SK-N-SH (cell line): Measurements from ENCODE around the gene SH2B2.

Source experiments
- CHD2 ChIP-seq: fragments of 150-350 bp; IDR thresholded peaks from 2 replicates; pipeline ENCODE4 v1.6.1; 2018; ENCODE audit warnings: low read length; ENCODE audit not compliant: partially characterized antibody
- EZH2phosphoT487 ChIP-seq: fragments of 200-600 bp; sonication (generic); IDR thresholded peaks from 2 replicates; pipeline ENCODE4 v1.6.1; 2017; ENCODE audit warnings: low read depth, mixed run types, mild to moderate bottlenecking, antibody characterized with exemption, moderate library complexity, borderline replicate concordance
- NFIC ChIP-seq: IDR thresholded peaks from 2 replicates; pipeline ENCODE4 v1.4.0; 2012; ENCODE audit warnings: borderline replicate concordance
- POLR2AphosphoS5 ChIP-seq: IDR thresholded peaks from 2 replicates; pipeline ENCODE4 v1.6.1; 2012; ENCODE audit warnings: low read depth, low read length
- TF ChIP-seq, protein P1 (sequence below): fragments of 200-600 bp; sonication (generic); IDR thresholded peaks from 2 replicates; pipeline ENCODE4 v1.6.1; 2017; ENCODE audit warnings: antibody characterized with exemption, mild to moderate bottlenecking, moderate library complexity
- TF ChIP-seq, protein P2 (sequence below): IDR thresholded peaks from 2 replicates; pipeline ENCODE4 v1.4.0; 2012; ENCODE audit warnings: low read depth

DNA sequence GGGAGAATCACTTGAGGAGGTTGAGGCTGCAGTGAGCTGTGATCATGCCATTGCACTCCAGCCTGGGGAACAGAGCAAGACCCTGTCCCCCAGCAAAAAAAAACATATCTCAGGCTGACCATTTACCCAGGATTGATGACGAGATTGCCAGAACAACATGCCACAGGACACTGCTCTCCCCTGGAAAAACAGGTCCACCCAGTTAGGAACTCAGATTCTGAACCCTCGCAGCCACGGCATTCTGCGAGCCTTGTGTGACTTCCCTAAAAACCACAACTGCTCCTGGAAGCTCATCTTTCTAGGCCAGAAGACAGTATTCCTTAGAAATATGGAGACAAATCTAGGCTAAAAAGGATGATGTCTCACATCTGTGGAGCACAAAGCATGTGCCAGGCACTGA lies 42.1 kb upstream of the SH2B2 start:
- TF ChIP-seq, protein P1, sequence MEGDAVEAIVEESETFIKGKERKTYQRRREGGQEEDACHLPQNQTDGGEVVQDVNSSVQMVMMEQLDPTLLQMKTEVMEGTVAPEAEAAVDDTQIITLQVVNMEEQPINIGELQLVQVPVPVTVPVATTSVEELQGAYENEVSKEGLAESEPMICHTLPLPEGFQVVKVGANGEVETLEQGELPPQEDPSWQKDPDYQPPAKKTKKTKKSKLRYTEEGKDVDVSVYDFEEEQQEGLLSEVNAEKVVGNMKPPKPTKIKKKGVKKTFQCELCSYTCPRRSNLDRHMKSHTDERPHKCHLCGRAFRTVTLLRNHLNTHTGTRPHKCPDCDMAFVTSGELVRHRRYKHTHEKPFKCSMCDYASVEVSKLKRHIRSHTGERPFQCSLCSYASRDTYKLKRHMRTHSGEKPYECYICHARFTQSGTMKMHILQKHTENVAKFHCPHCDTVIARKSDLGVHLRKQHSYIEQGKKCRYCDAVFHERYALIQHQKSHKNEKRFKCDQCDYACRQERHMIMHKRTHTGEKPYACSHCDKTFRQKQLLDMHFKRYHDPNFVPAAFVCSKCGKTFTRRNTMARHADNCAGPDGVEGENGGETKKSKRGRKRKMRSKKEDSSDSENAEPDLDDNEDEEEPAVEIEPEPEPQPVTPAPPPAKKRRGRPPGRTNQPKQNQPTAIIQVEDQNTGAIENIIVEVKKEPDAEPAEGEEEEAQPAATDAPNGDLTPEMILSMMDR, result no peak
- TF ChIP-seq NFIC, result no peak
- TF ChIP-seq POLR2AphosphoS5, result no peak
- TF ChIP-seq, protein P2, sequence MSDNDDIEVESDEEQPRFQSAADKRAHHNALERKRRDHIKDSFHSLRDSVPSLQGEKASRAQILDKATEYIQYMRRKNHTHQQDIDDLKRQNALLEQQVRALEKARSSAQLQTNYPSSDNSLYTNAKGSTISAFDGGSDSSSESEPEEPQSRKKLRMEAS, result no peak
- no peak for TF ChIP-seq EZH2phosphoT487
- no peak for TF ChIP-seq CHD2
